ENCODE data around the gene GALNT13.

The GALNT13 gene

GRCh38 chr2:154259030-154259429 lies 387.3 kb downstream of the GALNT13 start:
- Histone ChIP-seq H3K9me3 (ENCODE audit: control insufficient read depth, low read length) (no peaks in the 10 kb centered on the region), H3K27me3 (replicated peaks; ENCODE audit: control insufficient read depth, insufficient read depth, low read length) (no peaks in the 10 kb centered on the region)

DNA sequence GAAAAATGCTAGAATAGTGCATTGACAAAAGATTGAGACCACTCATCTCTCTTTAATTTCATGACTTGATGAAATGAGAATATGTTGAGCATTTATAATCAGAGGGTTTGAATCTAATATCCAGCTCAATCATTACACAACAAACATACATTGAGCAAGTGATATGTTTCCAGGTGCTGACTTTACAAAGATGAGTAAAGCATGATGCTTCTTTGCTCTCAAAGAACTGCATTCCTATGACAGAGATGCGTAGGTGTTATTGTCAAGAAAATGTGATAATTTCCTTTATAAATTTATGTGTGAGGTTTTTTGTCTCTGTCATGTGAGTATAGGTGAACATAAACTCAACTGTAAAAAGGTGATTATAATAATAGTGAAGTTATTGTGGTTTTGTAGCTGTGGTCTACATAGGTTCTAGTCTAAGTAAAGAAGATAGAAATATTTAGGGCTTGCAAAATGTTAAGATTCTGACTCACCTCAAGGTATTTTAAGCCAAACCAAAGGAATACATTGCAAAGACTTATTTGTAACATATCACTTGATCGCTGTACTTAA lies 389.8 kb downstream of the GALNT13 start:
- H3K27me3 ChIP-seq (replicated peaks; ENCODE audit: control insufficient read depth, insufficient read depth, low read length) = no peaks in the 10 kb centered on the region
- no peak overlapping the region for H3K9ac ChIP-seq (ENCODE audit: low read length)
- DNase-seq (ENCODE audit: low read depth) = no peak
- H3K4me1 ChIP-seq (ENCODE audit: control insufficient read depth, insufficient read depth, low read length) = no peaks in the 10 kb centered on the region
- no peaks in the 10 kb centered on the region for H3K9me3 ChIP-seq (ENCODE audit: control insufficient read depth, low read length)
- no peak overlapping the region for H3K4me3 ChIP-seq (ENCODE audit: low read length)
- no peaks in the 10 kb centered on the region for H3K36me3 ChIP-seq (ENCODE audit: control insufficient read depth, insufficient read depth, low read length, severe bottlenecking)

More at GRCh38 chr2:154259030-154259429, 387.3 kb downstream of the GALNT13 start:
- Histone ChIP-seq H3K9ac (ENCODE audit: low read length) (no peak overlapping the region), H3K4me1 (ENCODE audit: control insufficient read depth, insufficient read depth, low read length) (no peaks in the 10 kb centered on the region), H3K4me3 (ENCODE audit: low read length) (no peak overlapping the region), H3K36me3 (ENCODE audit: control insufficient read depth, insufficient read depth, low read length, severe bottlenecking) (no peaks in the 10 kb centered on the region)
- no peak for DNase-seq (ENCODE audit: low read depth)

- Histone ChIP-seq H3K4me1 (ENCODE audit: control insufficient read depth, insufficient read depth, low read length) (no peaks in the 10 kb centered on the region), H3K36me3 (ENCODE audit: control insufficient read depth, insufficient read depth, low read length, severe bottlenecking) (no peaks in the 10 kb centered on the region), H3K4me3 (ENCODE audit: low read length) (no peak overlapping the region), H3K9ac (ENCODE audit: low read length) (no peak overlapping the region), H3K9me3 (ENCODE audit: control insufficient read depth, low read length) (no peaks in the 10 kb centered on the region), H3K27me3 (replicated peaks; ENCODE audit: control insufficient read depth, insufficient read depth, low read length) (no peaks in the 10 kb centered on the region)
- no peak for DNase-seq (ENCODE audit: low read depth)
Observed at GRCh38 chr2:154263206-154263605, 391.5 kb downstream of the GALNT13 start.

DNA sequence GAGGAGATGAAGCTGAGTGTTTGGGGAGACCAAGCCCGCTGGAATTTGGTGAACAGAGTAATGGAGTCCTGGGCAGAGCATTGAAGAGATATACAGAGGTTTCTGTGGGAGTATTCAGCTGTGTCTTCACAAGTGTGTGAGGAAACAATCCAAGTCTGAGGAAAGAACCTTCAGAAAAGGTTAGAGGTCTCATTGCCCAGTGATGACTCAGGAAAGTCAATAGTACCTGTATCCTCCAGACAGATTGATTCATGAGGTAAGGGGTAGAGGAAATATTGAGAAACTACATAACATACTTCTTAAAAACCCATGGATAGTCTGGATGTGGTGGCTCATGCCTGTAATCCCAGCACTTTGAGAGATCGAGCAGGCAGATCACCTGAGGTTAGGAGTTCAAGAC lies 392.3 kb downstream of the GALNT13 start:
- Histone ChIP-seq H3K9ac (ENCODE audit: low read length) (no peak overlapping the region), H3K4me3 (ENCODE audit: low read length) (no peak overlapping the region), H3K27me3 (replicated peaks; ENCODE audit: control insufficient read depth, insufficient read depth, low read length) (no peaks in the 10 kb centered on the region), H3K36me3 (ENCODE audit: control insufficient read depth, insufficient read depth, low read length, severe bottlenecking) (no peaks in the 10 kb centered on the region), H3K4me1 (ENCODE audit: control insufficient read depth, insufficient read depth, low read length) (no peaks in the 10 kb centered on the region), H3K9me3 (ENCODE audit: control insufficient read depth, low read length) (no peaks in the 10 kb centered on the region)
- DNase-seq (ENCODE audit: low read depth) = no peak

- H3K9ac ChIP-seq (ENCODE audit: low read length) = no peak overlapping the region
- H3K4me3 ChIP-seq (ENCODE audit: low read length) = no peak overlapping the region
- H3K27me3 ChIP-seq (replicated peaks; ENCODE audit: control insufficient read depth, insufficient read depth, low read length) = no peaks in the 10 kb centered on the region
- H3K9me3 ChIP-seq (ENCODE audit: control insufficient read depth, low read length) = no peaks in the 10 kb centered on the region
- DNase-seq (ENCODE audit: low read depth) = no peak
- no peaks in the 10 kb centered on the region for H3K36me3 ChIP-seq (ENCODE audit: control insufficient read depth, insufficient read depth, low read length, severe bottlenecking)
- H3K4me1 ChIP-seq (ENCODE audit: control insufficient read depth, insufficient read depth, low read length) = no peaks in the 10 kb centered on the region
Observed at GRCh38 chr2:154267983-154268382, 396.3 kb downstream of the GALNT13 start.

DNA sequence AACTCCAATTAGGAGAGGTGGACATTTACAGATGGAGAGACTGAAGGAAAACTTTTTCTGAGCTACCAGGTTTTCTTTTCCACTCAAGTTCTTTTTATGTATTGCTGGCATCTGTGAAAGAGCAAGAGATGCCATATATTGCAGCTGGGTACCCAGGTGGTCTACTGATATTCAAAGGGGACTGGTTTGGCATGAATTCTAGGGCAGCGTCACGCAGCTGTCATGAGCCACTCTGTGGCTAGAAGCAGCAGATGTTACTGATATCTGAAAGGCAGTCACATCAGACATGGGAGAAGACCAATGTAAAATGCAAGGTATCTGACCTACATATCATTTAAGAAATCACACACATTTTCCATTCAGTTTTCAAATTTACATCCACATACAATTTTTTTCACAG lies 408.8 kb downstream of the GALNT13 start:
- no peaks in the 10 kb centered on the region for H3K36me3 ChIP-seq (ENCODE audit: control insufficient read depth, insufficient read depth, low read length, severe bottlenecking)
- no peaks in the 10 kb centered on the region for H3K4me1 ChIP-seq (ENCODE audit: control insufficient read depth, insufficient read depth, low read length)
- no peak overlapping the region for H3K9ac ChIP-seq (ENCODE audit: low read length)
- no peaks in the 10 kb centered on the region for H3K9me3 ChIP-seq (ENCODE audit: control insufficient read depth, low read length)
- H3K27me3 ChIP-seq (replicated peaks; ENCODE audit: control insufficient read depth, insufficient read depth, low read length) = no peaks in the 10 kb centered on the region
- H3K4me3 ChIP-seq (ENCODE audit: low read length) = no peak overlapping the region
- DNase-seq (ENCODE audit: low read depth) = no peak

- Histone ChIP-seq H3K27me3 (replicated peaks; ENCODE audit: control insufficient read depth, insufficient read depth, low read length) (no peaks in the 10 kb centered on the region), H3K4me3 (ENCODE audit: low read length) (no peak overlapping the region), H3K9me3 (ENCODE audit: control insufficient read depth, low read length) (peaks cover 2% of the 10 kb centered on the region), H3K36me3 (ENCODE audit: control insufficient read depth, insufficient read depth, low read length, severe bottlenecking) (no peaks in the 10 kb centered on the region), H3K4me1 (ENCODE audit: control insufficient read depth, insufficient read depth, low read length) (no peaks in the 10 kb centered on the region), H3K9ac (ENCODE audit: low read length) (no peak overlapping the region)
- no peak for DNase-seq (ENCODE audit: low read depth)
Observed at GRCh38 chr2:154289870-154290269, 418.1 kb downstream of the GALNT13 start.

DNA sequence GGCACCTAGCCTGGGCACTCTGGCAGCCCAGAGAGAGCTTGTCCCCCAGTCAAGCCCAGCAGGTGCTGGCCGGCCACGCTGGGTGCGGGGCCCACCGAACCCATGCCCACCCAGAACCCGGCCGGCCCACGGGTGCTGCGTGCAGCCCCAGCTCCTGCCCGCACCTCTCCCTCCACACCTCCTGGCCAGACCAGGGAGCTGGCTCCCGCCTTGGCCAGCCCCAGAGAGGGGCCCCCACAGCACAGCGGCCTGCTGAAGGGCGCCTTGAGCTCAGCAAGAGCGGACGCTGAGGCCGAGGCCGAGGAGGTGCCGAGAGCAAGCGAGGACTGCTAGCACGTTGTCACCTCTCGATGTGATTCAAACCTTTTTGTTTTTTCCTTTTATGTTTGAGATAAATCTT lies 419.8 kb downstream of the GALNT13 start:
- no peak for DNase-seq (ENCODE audit: low read depth)
- Histone ChIP-seq H3K9ac (ENCODE audit: low read length) (no peak overlapping the region), H3K27me3 (replicated peaks; ENCODE audit: control insufficient read depth, insufficient read depth, low read length) (no peaks in the 10 kb centered on the region)

DNA sequence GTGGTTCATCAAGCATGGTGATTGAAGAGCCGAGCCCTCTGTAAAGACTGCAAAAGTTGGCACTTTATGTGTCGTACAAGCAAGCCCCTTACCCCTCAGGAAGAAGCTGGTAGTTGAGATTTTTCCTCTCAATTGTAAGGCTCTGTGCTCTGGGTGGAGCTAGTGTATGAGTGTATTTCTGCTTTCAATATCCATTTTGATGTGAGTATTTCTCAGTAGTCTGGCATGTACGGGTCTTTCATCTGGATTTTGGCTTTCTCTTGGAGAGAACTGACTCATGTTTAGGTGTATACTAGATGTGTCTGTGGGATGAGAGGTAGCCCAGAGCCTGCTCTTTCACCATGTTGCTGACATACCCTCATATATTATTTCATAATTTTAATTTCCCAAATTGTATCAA lies 420.2 kb downstream of the GALNT13 start:
- Histone ChIP-seq H3K27me3 (replicated peaks; ENCODE audit: control insufficient read depth, insufficient read depth, low read length) (no peaks in the 10 kb centered on the region), H3K36me3 (ENCODE audit: control insufficient read depth, insufficient read depth, low read length, severe bottlenecking) (no peaks in the 10 kb centered on the region), H3K4me3 (ENCODE audit: low read length) (no peak overlapping the region), H3K4me1 (ENCODE audit: control insufficient read depth, insufficient read depth, low read length) (no peaks in the 10 kb centered on the region), H3K9ac (ENCODE audit: low read length) (no peak overlapping the region), H3K9me3 (ENCODE audit: control insufficient read depth, low read length) (peaks cover 2% of the 10 kb centered on the region)
- no peak for DNase-seq (ENCODE audit: low read depth)

More for the DNA sequence above, 419.8 kb downstream of the GALNT13 start:
- H3K36me3 ChIP-seq (ENCODE audit: control insufficient read depth, insufficient read depth, low read length, severe bottlenecking) = no peaks in the 10 kb centered on the region
- no peaks in the 10 kb centered on the region for H3K4me1 ChIP-seq (ENCODE audit: control insufficient read depth, insufficient read depth, low read length)
- no peak overlapping the region for H3K4me3 ChIP-seq (ENCODE audit: low read length)
- H3K9me3 ChIP-seq (ENCODE audit: control insufficient read depth, low read length) = peaks cover 2% of the 10 kb centered on the region

DNA sequence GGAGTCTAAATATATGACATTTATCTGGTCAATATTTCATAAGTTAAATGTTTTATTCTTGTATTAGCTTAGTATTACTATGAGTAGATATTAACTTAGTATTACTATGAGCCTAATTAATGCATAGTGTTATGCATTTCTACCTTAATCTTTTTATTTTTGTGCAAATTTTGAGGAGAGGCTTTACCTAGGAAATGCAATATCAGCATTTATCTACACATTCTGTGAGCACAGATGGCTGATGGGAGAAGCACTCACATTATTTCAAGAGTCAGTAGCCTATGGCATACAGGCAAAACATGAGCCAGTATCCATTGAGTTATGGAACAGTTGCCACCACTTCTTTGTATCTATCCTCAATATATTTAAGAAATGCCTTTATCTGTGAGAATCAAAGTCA lies 422.1 kb downstream of the GALNT13 start:
- H3K4me3 ChIP-seq (ENCODE audit: low read length) = no peak overlapping the region
- no peaks in the 10 kb centered on the region for H3K27me3 ChIP-seq (replicated peaks; ENCODE audit: control insufficient read depth, insufficient read depth, low read length)
- no peak overlapping the region for H3K9ac ChIP-seq (ENCODE audit: low read length)
- H3K9me3 ChIP-seq (ENCODE audit: control insufficient read depth, low read length) = peaks cover 2% of the 10 kb centered on the region
- no peaks in the 10 kb centered on the region for H3K36me3 ChIP-seq (ENCODE audit: control insufficient read depth, insufficient read depth, low read length, severe bottlenecking)
- no peaks in the 10 kb centered on the region for H3K4me1 ChIP-seq (ENCODE audit: control insufficient read depth, insufficient read depth, low read length)
- no peak for DNase-seq (ENCODE audit: low read depth)

DNA sequence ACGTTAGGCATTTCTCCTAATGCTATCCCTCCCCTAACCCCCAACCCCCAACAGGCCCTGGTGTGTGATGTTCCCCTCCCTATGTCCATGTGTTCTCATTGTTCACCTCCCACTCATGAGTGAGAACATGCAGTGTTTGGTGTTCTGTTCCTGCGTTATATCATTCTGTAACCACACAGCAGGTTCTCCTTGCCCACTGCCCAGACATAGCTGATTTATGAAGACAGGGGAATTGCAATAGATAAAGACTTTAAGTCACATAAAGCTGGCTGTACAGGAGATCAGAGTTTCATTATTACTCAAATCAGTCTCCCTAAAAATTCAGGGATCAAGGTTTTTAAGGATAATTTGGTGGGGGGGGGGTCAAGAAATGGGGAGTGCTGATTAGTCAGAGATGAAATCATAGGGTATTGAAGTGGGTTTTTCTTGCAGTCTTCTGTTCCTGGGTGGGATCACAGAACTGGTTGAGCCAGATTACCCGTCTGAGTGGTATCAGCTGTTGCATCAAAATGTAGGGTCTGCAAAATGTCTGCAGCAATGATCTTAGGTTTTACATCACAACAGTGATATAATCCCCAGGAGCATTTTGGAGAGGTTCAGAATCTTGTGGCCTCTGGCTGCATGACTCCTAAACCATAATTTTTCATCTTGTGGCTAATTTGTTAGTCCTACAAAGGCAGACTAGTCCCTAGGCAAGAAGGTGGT lies 434.7 kb downstream of the GALNT13 start:
- Histone ChIP-seq H3K27me3 (replicated peaks; ENCODE audit: control insufficient read depth, insufficient read depth, low read length) (no peaks in the 10 kb centered on the region), H3K36me3 (ENCODE audit: control insufficient read depth, insufficient read depth, low read length, severe bottlenecking) (no peaks in the 10 kb centered on the region), H3K9ac (ENCODE audit: low read length) (no peak overlapping the region), H3K4me1 (ENCODE audit: control insufficient read depth, insufficient read depth, low read length) (no peaks in the 10 kb centered on the region), H3K9me3 (ENCODE audit: control insufficient read depth, low read length) (no peaks in the 10 kb centered on the region), H3K4me3 (ENCODE audit: low read length) (no peak overlapping the region)
- no peak for DNase-seq (ENCODE audit: low read depth)

- H3K4me3 ChIP-seq (ENCODE audit: low read length) = no peak overlapping the region
- H3K9me3 ChIP-seq (ENCODE audit: control insufficient read depth, low read length) = no peaks in the 10 kb centered on the region
- H3K4me1 ChIP-seq (ENCODE audit: control insufficient read depth, insufficient read depth, low read length) = no peaks in the 10 kb centered on the region
- DNase-seq (ENCODE audit: low read depth) = no peak
- no peak overlapping the region for H3K9ac ChIP-seq (ENCODE audit: low read length)
- no peaks in the 10 kb centered on the region for H3K36me3 ChIP-seq (ENCODE audit: control insufficient read depth, insufficient read depth, low read length, severe bottlenecking)
- no peaks in the 10 kb centered on the region for H3K27me3 ChIP-seq (replicated peaks; ENCODE audit: control insufficient read depth, insufficient read depth, low read length)
Observed at GRCh38 chr2:154307007-154307406, 435.3 kb downstream of the GALNT13 start.
